DMS114 treated with DMSO at 0.1 percent for 48 hours (cell line): ENCODE results near the gene FGF12.

Experiments
- DNase-seq: peaks from one replicate; lab custom pipeline; 2025; ENCODE audit not compliant: unreplicated experiment; lab: John Stamatoyannopoulos, UW

Gene FGF12

DNA sequence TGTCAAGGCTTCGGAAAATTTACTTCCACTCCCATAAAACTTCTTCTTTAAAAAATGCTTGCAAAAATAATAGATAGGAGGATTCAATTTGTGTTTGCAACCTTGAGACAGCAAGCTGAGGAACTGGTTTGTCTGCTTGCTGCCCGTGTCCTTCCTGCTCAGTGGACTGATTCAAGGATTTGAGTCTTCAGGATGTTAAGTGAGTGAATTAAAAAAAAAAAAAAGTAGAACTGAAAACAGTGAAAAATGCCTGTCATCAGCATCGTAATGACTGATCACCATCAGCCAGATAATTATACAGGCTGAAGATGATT lies 453.7 kb downstream of the FGF12 start:
- DNase-seq, result no peak

GRCh38 chr3:192273001-192273696 lies 454.2 kb downstream of the FGF12 start:
- DNase-seq, result no peak

DNA sequence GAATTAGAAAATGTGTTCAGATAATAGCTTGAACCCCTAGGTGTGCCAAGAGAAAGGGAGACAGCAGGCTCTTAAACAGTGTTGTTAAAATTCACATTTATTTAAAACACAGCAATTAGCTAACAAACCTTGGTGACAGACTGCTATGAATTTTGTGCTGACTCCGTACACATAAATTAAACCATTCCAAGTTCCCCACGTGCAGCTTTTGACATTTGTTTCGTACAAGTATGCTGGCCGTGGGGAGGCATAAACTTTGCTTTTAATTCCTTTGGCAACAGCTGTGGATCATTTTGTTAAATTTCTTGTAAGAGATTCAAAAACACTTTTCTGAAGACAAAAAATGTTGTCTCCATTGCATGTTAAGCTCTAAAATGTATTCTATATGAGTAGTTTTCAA lies 465.3 kb downstream of the FGF12 start:
- DNase-seq, result no peak

GRCh38 chr3:192261135-192261534 lies 466.2 kb downstream of the FGF12 start:
- DNase-seq, result no peak

DNA sequence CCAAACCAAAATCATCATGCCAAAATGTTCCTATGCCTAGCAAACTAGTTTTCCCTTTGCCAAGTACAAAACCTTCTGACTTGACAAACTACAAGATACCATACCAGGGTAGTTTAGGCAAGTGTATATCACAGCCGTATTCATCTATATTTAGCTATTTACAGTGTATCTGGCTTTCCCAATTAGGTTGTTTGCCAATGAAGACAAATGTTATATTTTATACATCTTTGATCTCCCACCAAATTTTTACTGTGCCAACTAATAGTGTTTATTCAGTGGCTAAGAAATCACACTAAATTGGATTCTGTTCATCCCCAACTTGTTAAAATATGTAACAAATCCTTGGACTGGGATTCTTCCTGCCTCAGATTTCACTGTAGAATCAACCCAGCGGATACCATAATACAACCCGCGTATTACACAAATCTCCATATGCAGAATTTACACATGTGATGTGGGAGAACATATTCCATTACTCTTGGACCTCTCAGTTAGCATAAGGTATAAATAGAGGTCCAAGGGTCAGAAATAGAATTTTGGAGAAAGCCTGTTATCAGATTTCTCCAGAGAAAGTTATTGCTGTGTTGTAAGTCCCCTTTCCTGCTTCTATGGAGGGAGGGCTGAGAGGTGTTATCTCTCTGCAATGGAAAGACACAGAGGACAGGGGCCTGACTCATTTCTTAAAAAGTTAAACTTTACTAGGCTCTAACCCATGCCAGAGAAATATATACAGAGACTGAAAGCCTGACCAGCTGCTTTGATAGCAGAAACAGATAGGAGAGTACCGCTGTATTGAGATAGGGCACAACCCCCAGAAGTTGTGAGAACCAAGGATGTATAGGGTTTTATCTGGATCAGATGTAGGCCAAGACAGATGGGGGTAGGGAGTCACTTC lies 467.0 kb downstream of the FGF12 start:
- DNase-seq, result no peak

- DNase-seq, result no peak
Observed at GRCh38 chr3:192259661-192260060, 467.7 kb downstream of the FGF12 start.

- DNase-seq, result no peak
Observed at GRCh38 chr3:192258721-192259120, 468.6 kb downstream of the FGF12 start.

- no peak for DNase-seq
Observed at GRCh38 chr3:192255839-192256238, 471.5 kb downstream of the FGF12 start.

DNA sequence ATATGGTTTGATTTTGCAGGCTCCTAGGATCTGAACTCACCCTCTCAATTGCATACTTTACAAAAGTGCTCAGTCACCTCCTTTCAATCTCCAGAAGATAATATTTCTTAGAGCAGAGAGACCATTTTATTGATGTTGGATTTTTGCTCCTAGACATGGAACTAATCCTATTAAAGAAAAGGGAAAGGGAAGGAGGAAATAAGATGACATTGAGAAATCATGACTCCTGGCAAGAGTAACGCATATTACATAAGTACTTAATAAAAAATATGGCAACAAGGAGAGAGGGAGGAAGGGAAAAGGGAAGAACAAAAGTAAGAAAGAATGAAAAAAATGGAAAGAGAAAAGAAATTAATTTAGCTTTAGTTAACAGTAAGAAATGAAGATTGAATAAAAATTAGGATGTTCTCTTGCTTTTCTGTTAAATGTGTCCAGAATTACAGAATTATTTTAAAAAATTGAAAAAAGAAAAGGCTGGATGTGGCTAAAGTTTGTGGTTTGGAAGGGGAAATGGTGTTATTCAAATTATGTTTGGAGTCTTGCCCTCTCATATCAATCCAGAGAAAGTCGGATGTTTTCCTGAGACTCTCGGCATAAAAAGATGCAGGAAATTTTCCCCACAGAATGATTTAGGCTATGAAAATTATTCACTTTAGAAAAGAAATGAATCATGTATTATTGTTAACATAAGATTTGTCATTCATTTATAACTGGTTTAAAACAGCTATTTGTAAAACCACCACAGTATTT lies 474.0 kb downstream of the FGF12 start:
- no peak for DNase-seq

DNA sequence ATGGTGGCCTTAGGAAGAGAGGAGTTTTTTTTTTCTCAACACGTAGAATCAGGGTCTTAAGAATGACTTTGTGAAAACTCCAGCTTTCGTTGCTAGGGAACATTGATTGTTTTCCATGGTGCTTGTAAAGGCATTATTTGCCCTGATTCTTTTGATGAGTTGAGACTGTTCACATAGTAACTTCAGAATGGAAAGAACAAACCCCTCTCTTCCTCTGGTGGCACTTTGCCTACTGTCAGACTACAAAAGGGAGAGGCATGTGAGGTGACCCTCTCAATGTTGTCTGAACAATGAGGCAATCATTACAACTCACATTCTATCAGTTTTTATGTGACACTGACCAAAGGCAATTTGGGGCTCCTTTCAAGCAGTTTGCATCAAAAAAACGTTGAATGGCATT lies 477.8 kb downstream of the FGF12 start:
- no peak for DNase-seq

GRCh38 chr3:192246847-192247559 lies 480.3 kb downstream of the FGF12 start:
- DNase-seq, result no peak

DNA sequence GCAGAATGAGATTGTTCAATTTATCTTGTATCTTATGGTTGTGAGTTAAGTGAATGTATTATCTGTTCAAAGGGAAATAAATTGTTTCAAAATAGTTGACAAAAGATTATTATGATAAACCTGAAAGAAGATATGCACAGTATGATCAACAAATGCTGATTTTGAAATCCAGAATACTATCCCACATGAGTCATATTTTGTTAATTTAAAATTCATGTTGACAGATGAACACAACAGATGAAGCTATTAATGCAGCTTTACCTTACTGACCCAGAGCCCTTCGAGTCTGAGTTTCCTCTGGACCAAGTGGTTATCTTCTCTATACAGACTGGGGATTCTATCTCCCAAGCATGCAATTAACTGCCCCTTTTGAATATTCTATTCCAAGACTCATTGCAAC lies 482.8 kb downstream of the FGF12 start:
- no peak for DNase-seq

DNA sequence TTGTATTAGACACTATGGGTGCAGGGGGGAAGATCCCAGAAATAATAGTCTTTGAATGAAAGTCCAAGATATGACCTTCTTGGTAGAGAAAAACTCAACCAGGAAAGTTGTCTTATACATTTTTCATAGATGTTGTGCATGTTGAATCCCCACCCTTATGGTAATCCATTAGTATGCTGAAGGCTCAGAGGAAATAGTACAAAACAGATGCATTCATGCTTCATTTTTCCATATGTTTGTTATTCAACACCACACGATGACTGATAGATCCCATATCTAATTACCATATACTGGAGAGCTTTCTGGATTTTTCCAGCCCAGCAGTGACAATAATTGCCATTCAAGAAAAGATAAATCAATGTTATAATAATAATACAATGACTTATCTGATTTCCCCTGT lies 487.4 kb downstream of the FGF12 start:
- no peak for DNase-seq

DNA sequence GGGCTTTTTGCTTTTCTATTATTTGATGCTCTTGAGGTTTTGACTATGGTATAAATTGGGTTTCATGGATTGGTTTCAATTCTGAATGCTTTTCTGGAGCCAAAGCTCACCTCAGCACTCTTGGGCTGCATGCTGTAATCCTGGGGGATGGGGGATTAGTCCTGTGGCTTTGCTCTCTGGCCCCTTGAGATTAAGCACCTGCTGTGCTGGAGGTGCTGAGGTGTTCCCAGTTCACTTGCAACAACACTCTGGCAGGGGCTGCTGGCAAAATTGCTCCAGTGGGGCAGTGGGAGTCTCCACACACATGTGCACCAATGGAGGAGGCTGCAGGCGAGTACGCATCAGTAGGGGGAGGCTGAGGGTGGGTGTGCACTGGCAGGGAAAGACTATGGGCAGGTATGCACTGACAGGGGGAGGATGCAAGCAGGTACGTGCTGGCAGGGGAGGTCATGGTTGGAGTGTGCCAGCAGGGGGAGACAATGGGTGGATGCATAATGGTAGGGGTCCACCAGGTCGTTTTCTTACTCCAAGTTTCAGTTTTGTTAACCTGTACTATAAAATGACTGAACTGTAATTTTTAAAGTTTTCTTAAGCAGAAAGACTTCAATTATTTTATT lies 489.2 kb downstream of the FGF12 start:
- no peak for DNase-seq

DNA sequence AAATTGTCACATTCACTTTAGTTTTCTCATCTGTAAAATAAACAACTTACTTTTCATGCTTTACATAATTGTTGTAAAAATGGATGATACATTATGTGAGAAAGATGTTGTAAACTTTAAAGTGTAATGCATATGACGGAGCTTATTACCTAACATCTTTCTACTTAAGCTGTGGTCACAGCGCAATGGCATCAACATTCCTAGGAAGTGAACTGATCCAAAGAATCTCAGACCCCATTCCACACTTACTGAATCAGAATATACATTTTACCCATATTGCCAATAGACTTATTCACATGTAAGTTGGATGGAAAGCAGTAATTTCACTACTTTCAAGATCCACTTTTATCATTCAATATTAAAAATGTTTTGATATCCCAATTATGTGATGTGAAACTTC lies 497.5 kb downstream of the FGF12 start:
- no peak for DNase-seq

DNA sequence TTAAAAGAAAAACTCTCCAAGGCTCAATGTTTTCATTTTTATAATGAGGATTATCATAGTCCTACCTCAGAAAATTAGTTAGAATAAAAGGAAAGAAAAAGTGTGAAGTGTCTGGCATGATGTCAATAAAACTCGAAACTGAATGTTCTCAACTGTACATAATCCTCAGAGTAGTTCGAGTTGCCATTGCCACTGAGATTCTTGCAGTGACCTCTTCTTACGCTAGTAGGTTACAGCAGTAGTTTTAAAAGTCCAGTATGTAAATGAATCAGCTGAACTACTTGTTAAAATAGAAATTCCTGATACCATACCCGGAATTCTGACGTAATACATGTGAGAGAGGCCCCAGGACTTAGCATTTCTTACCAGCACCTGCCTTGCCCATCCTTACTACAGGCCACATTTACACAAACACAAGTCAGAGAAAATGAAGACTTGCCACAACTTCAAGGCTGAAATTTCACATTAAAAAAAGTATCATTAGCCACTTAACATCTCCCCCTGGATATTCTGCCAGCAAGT lies 502.6 kb downstream of the FGF12 start:
- DNase-seq, result no peak

DNA sequence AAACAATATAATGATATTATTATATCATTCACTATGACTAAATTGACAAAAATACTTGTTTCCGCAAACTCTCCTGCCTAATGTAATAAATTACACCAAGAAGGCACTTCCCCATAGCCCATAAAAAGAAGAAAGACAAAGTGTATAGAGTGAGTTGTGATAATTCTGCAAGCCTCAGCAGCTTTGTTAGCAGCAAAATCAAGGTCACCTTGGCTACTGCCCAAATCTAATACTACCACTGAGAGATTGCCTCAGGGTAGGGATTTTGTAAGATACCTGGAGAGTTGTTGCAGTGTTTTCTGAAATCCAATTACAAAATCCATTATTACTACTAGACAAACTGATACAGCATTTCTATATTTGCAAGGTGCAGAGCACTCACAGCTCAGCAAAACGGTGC lies 503.5 kb downstream of the FGF12 start:
- no peak for DNase-seq

GRCh38 chr3:192220915-192221314 lies 506.4 kb downstream of the FGF12 start:
- DNase-seq, result no peak

DNA sequence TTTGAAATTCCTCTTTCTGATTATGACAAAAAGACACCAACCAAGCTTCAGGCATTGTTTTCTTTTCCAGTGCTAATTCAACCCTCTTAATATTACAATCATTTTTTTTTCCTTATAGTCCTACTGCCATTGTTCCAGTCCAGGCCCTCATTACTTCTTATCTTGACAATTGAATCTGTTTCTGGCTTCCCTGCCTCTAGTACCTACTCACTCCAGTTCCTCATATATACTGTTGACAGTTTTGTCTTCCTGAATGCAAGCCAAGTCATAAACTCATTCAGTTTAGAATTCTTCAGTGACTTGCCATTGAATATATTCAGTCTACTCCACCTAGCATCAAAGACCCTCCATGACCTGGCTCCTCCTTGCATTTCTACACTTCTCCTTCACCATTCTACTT lies 507.4 kb downstream of the FGF12 start:
- no peak for DNase-seq

DNA sequence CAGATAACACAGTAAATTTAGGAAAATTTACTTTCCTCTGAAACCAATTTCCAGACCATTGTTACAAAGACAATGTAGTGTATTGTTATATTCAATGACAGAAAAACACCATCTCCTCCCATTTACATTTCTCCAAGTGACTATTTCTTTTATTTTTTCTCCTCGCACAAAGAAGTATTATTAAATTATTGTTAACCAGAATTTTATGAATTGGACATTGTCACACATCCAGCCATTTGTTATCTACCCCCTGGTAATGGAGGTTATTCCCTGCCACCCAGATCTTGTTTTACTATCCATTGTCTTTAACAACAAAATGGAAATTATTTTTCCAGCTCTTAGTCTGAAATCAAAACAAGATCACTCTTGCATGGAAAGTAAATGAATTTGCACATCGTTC lies 511.3 kb downstream of the FGF12 start:
- DNase-seq, result no peak

- no peak for DNase-seq
Observed at GRCh38 chr3:192212979-192213378, 514.4 kb downstream of the FGF12 start.
